HCT116 (cell line): ENCODE data around the gene IGFALS. TPM values are rescaled to one million over a fixed set of nuclear protein-coding genes. Genes with fewer than 3 reads are reported as not detected.

Experiments used
- ATAC-seq: fragments of 200-7000 bp; cut with Tn5 transposase; 2 replicates; pipeline ENCODE4 v1.9.1; 2020; ENCODE audit warnings: mild to moderate bottlenecking, moderate library complexity
- BruUV-seq: library from RNA; stranded (reverse); fragments of 400-500 nt; replicated peaks from 2 replicates; lab custom pipeline; 2021; lab: Mats Ljungman, UMichigan
- CTCF ChIA-PET: fragments of 300-600 bp; sonication (Branson Sonifier 250); formaldehyde crosslinking; loops from one replicate; lab custom pipeline; 2021; ENCODE audit warnings: antibody characterized with exemption; lab: Charles Lee
- POLR2A ChIA-PET: fragments of 300-600, 350-600 bp; sonication (Branson Sonifier 250); formaldehyde crosslinking; loops from one replicate; lab custom pipeline; 2021; ENCODE audit warnings: antibody characterized with exemption; lab: Charles Lee
- RAD21 ChIA-PET, 2 experiments: fragments of 300-600 bp; sonication (Branson Sonifier 250); formaldehyde crosslinking; loops; one replicate each; lab custom pipeline; 2023; ENCODE audit warnings: low total read pairs in 2 of 2; ENCODE audit not compliant: uncharacterized antibody in 2 of 2, unreplicated experiment in 2 of 2, low non-redundant PET in 1 of 2; lab: Charles Lee
- DNase-seq: peaks from one replicate; pipeline ENCODE4 v3.0.0-alpha.2; 2010; ENCODE audit warnings: low read depth, low spot score
- H2AFZ ChIP-seq: fragments of 200-600 bp; shearing (Covaris generic), sonication (generic); 2 replicates; pipeline ENCODE4 v1.6.1; 2017; ENCODE audit warnings: low read depth, mixed run types, mixed read lengths, antibody characterized with exemption, low read length; ENCODE audit not compliant: poor library complexity, severe bottlenecking
- H3K27ac ChIP-seq: 2 replicates; pipeline ENCODE4 v1.5.1; 2012; ENCODE audit warnings: low read depth, low read length
- H3K27me3 ChIP-seq: fragments of 200-600 bp; sonication (generic); 2 replicates; pipeline ENCODE4 v1.6.1; 2016; ENCODE audit warnings: mixed run types, low read length, mixed read lengths; ENCODE audit not compliant: insufficient read depth
- H3K36me3 ChIP-seq, 2 experiments: fragments of 200-500 bp in 1 of 2; fragments of 200-600 bp in 1 of 2; sonication (Bioruptor generic) in 1 of 2; sonication (generic) in 1 of 2; 2 replicates each; pipeline versions ENCODE4 v1.5.1 to v1.6.1; 2014 to 2016; ENCODE audit warnings: low read length in 2 of 2, inconsistent platforms in 1 of 2, mixed read lengths in 1 of 2, mixed run types in 1 of 2; ENCODE audit not compliant: insufficient read depth in 2 of 2, control insufficient read depth in 1 of 2
- H3K4me1 ChIP-seq, 2 experiments: fragments of 200-600 bp in 1 of 2; sonication (generic) in 1 of 2; 2 replicates each; pipeline versions ENCODE4 v1.5.1 to v1.6.1; 2012 to 2017; ENCODE audit warnings: low read length in 2 of 2, inconsistent platforms in 1 of 2, mild to moderate bottlenecking in 1 of 2, mixed read lengths in 1 of 2, mixed run types in 1 of 2, moderate library complexity in 1 of 2; ENCODE audit not compliant: insufficient read depth in 2 of 2, control insufficient read depth in 1 of 2
- H3K4me2 ChIP-seq: fragments of 200-600 bp; sonication (generic); 2 replicates; pipeline ENCODE4 v1.6.1; 2017; ENCODE audit warnings: mixed run types, low read length, mixed read lengths
- H3K4me3 ChIP-seq, 2 experiments: fragments of 200-600 bp in 1 of 2; sonication (generic) in 1 of 2; replicated peaks in 1 of 2; 2 replicates each; pipeline ENCODE4 v1.5.1; 2011 to 2016; ENCODE audit warnings: low read length in 2 of 2, control low read depth in 1 of 2, low read depth in 1 of 2, mild to moderate bottlenecking in 1 of 2, mixed read lengths in 1 of 2, mixed run types in 1 of 2
- H3K79me2 ChIP-seq: fragments of 200-600 bp; sonication (generic); 2 replicates; pipeline ENCODE4 v1.6.1; 2017; ENCODE audit warnings: mild to moderate bottlenecking, mixed run types, low read length, moderate library complexity, mixed read lengths; ENCODE audit not compliant: insufficient read depth
- H3K9ac ChIP-seq: fragments of 200-600 bp; sonication (generic); 2 replicates; pipeline ENCODE4 v1.6.1; 2016; ENCODE audit warnings: low read length, mixed read lengths
- H3K9me2 ChIP-seq: fragments of 200-600 bp; sonication (generic), shearing (Covaris generic); 2 replicates; pipeline ENCODE4 v1.6.1; 2017; ENCODE audit warnings: mixed run types, mild to moderate bottlenecking, moderate library complexity; ENCODE audit not compliant: insufficient read depth
- H3K9me3 ChIP-seq, 2 experiments: fragments of 200-500 bp in 1 of 2; fragments of 200-600 bp in 1 of 2; sonication (Bioruptor generic) in 1 of 2; sonication (generic) in 1 of 2; 2 replicates each; pipeline ENCODE4 v1.6.1; 2014 to 2017; ENCODE audit warnings: low read length in 2 of 2, mixed read lengths in 2 of 2, inconsistent platforms in 1 of 2, low read depth in 1 of 2, mild to moderate bottlenecking in 1 of 2, mixed run types in 1 of 2, moderate library complexity in 1 of 2; ENCODE audit not compliant: control insufficient read depth in 1 of 2, insufficient read depth in 1 of 2
- H4K20me1 ChIP-seq: fragments of 200-600 bp; sonication (generic), shearing (Covaris generic); 2 replicates; pipeline ENCODE4 v1.6.1; 2017; ENCODE audit warnings: mixed run types, mild to moderate bottlenecking, moderate library complexity; ENCODE audit not compliant: insufficient read depth
- CBX3 ChIP-seq: IDR thresholded peaks from 2 replicates; pipeline ENCODE4 v1.6.1; 2012; ENCODE audit warnings: low read depth
- EGR1 ChIP-seq: IDR thresholded peaks from 2 replicates; pipeline ENCODE4 v1.6.1; 2012; ENCODE audit warnings: low read depth
- POLR2AphosphoS5 ChIP-seq: IDR thresholded peaks from 2 replicates; pipeline ENCODE4 v1.6.1; 2011; ENCODE audit warnings: mild to moderate bottlenecking, low read depth, low read length, moderate library complexity
- REST ChIP-seq: IDR thresholded peaks from 2 replicates; pipeline ENCODE4 v1.6.1; 2012; ENCODE audit warnings: low read depth
- SIN3A ChIP-seq: IDR thresholded peaks from 2 replicates; pipeline ENCODE4 v1.6.1; 2012; ENCODE audit warnings: low read depth
- intact Hi-C: fragments of 100-400 bp; cut with micrococcal nuclease; formaldehyde crosslinking; loops from 2 replicates; pipeline ENCODE4 v1.10.0; 2022
- total RNA-seq: library from RNA; stranded (reverse); gene quantifications from one replicate; pipeline ENCODE4 v1.2.1, GENCODE V29; 2021; ENCODE audit not compliant: unreplicated experiment
- TF ChIP-seq, protein P1 (sequence below): IDR thresholded peaks from 2 replicates; pipeline ENCODE4 v1.6.1; 2012

IGFALS gene
- total RNA-seq, 1 experiment from 2014 or later, result 0.10 TPM

- Histone ChIP-seq H3K9me3 (no peaks in the 10 kb centered on the region), H3K4me2 (peak overlapping the region; percentile 97), H3K9me2 (no peaks in the 10 kb centered on the region), H4K20me1 (no peaks in the 10 kb centered on the region), H3K4me1 (peaks cover 0 to 22% of the 10 kb centered on the region in 2 experiments; a peak in 3 of 4 replicates), H3K79me2 (peaks cover 33% of the 10 kb centered on the region), H3K4me3 (no peak overlapping the region), H3K9ac (peak overlapping the region; percentile 88), H3K27me3 (no peaks in the 10 kb centered on the region), H3K27ac (0 out of 2 replicates have a peak overlapping the region, but pooled peaks have one; percentile 78), H3K36me3 (peaks cover 0 to 5% of the 10 kb centered on the region in 2 experiments; a peak in 3 of 4 replicates), H2AFZ (no peak overlapping the region)
- ATAC-seq, result no peak
- ChIA-PET POLR2A (no interaction called here), CTCF (no interaction called here), RAD21 (no interaction called here)
- BruUV-seq, result TSS peak; percentile 56
- TF ChIP-seq REST, result no peak
- no peak for TF ChIP-seq CBX3
- no peak for TF ChIP-seq EGR1
- TF ChIP-seq POLR2AphosphoS5, result no peak
- TF ChIP-seq SIN3A, result no peak
- TF ChIP-seq, protein P1, sequence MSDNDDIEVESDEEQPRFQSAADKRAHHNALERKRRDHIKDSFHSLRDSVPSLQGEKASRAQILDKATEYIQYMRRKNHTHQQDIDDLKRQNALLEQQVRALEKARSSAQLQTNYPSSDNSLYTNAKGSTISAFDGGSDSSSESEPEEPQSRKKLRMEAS, result 0 out of 2 replicates have a peak, but pooled peaks have one; percentile 14
- DNase-seq, result no peak
- intact Hi-C loops, result no loop called here
These were observed 12.8 kb downstream of the IGFALS start for GRCh38 chr16:1780677-1781072.
